Fibroblast of lung (primary cell): ENCODE results near the gene SLC6A20. TPM values are rescaled to one million over a fixed set of nuclear protein-coding genes. Genes with fewer than 3 reads are reported as not detected.

Source experiments
- DNase-seq, 2 donors: peaks; one replicate each; pipeline versions ENCODE4 v3.0.0 to v3.0.0-alpha.2; 2010; ENCODE audit warnings: low read depth in 2 of 2
- H2AFZ ChIP-seq: 2 replicates; pipeline ENCODE4 v1.5.1; 2012; ENCODE audit warnings: low read length, control low read depth, inconsistent platforms
- H3K27ac ChIP-seq: 2 replicates; pipeline ENCODE4 v1.5.1; 2011; ENCODE audit warnings: low read length, control low read depth; ENCODE audit not compliant: insufficient read depth
- H3K27me3 ChIP-seq: 2 replicates; pipeline ENCODE4 v1.5.1; 2011; ENCODE audit warnings: mild to moderate bottlenecking, low read length; ENCODE audit not compliant: control insufficient read depth, insufficient read depth
- H3K36me3 ChIP-seq: 2 replicates; pipeline ENCODE4 v1.5.1; 2011; ENCODE audit warnings: low read length; ENCODE audit not compliant: control insufficient read depth, insufficient read depth
- H3K4me1 ChIP-seq: 2 replicates; pipeline ENCODE4 v1.5.1; 2011; ENCODE audit warnings: low read length; ENCODE audit not compliant: control insufficient read depth, insufficient read depth; ENCODE audit errors: extremely low read depth
- H3K4me2 ChIP-seq: 2 replicates; pipeline ENCODE4 v1.5.1; 2011; ENCODE audit warnings: low read length, control low read depth; ENCODE audit not compliant: insufficient read depth; ENCODE audit errors: extremely low read depth
- H3K4me3 ChIP-seq, 4 experiments: fragments of 200-600 bp in 1 of 4; sonication (generic) in 1 of 4; replicated peaks in 1 of 4; 2 replicates each; pipeline ENCODE4 v1.5.1; 2011 to 2016; ENCODE audit warnings: low read length in 4 of 4, low read depth in 3 of 4, mild to moderate bottlenecking in 3 of 4, control low read depth in 2 of 4, inconsistent platforms in 1 of 4, mixed read lengths in 1 of 4; ENCODE audit not compliant: insufficient read depth in 1 of 4; ENCODE audit errors: control extremely low read depth in 1 of 4
- H3K79me2 ChIP-seq: 2 replicates; pipeline ENCODE4 v1.5.1; 2012; ENCODE audit warnings: mild to moderate bottlenecking, low read length, inconsistent platforms; ENCODE audit not compliant: control insufficient read depth, insufficient read depth
- H3K9ac ChIP-seq: 2 replicates; pipeline ENCODE4 v1.5.1; 2011; ENCODE audit warnings: mild to moderate bottlenecking, low read length, control low read depth; ENCODE audit not compliant: insufficient read depth
- H3K9me3 ChIP-seq: 2 replicates; pipeline ENCODE4 v1.5.1; 2012; ENCODE audit warnings: low read depth, low read length; ENCODE audit not compliant: control insufficient read depth, insufficient read depth
- H4K20me1 ChIP-seq: 2 replicates; pipeline ENCODE4 v1.5.1; 2011; ENCODE audit warnings: low read length; ENCODE audit not compliant: control insufficient read depth, insufficient read depth; ENCODE audit errors: extremely low read depth
- EZH2 ChIP-seq: IDR thresholded peaks from 2 replicates; pipeline ENCODE4 v1.5.1; 2012; ENCODE audit warnings: low read length, control low read depth, mild to moderate bottlenecking; ENCODE audit errors: missing control alignments
- polyA plus RNA-seq, 2 donors: library from polyadenylated mRNA; depleted of rRNA in 1 of 2; stranded (reverse) in 1 of 2; unstranded in 1 of 2; fragments of >200 nt; gene quantifications; 2 replicates each; pipeline ENCODE4 v1.2.1, GENCODE V29; 2011 to 2012; ENCODE audit warnings: missing spikeins in 1 of 2
- total RNA-seq: library from RNA; depleted of rRNA; stranded (reverse); fragments of >200 nt; gene quantifications from 2 replicates; pipeline ENCODE4 v1.2.1, GENCODE V29; 2014
- TF ChIP-seq, protein P1 (sequence below), 2 donors: IDR thresholded peaks in 1 of 2; conservative IDR thresholded peaks in 1 of 2; 1 replicate in 1 of 2; 2 replicates in 1 of 2; pipeline ENCODE4 v1.5.1; 2011 to 2012; ENCODE audit warnings: low read length in 2 of 2, control low read depth in 1 of 2, inconsistent platforms in 1 of 2, low read depth in 1 of 2, mild to moderate bottlenecking in 1 of 2

SLC6A20 gene
- total and polyA plus RNA-seq, 2 donors (not counting 1 experiment from before 2014, with no cell fraction given), result not detected

DNA sequence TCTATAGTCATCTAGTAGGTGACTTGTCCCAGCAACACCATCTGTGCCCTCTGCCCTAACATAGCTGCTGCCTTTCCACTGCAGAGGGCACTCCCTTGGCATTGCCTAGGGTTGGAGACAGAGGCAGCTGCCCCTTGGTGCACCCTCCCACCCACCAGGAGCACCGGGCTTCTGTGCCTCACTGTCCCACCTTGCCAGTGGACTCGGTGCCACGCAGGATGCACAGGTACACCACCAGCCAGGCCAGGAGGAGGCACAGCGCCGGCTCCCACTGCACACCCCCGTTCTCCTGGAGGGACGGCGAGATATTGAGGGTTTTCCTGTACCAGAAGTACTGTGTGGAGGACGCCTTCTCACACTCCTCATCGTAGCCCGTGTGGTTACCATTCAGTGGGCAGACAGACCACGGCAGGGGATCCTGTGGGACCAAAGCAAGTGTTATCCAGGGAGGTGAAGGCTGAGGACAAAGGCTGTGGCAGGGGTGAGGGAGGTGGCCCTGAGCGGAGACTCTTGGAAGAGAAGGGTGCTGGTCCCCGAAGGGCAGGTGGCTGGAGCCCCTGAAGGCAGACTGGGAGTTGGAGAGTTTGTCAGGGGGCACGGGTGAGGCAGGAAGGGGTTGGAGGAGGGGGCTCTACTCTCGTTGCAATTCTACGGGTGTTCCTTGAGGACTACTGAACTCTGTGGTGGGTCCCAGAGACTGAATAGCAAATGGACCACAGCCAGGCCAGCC is 20.6 kb downstream of the SLC6A20 start:
- Histone ChIP-seq H3K27me3 (peaks cover 32% of the 10 kb centered on the region), H3K79me2 (no peaks in the 10 kb centered on the region), H3K4me3 (no peak overlapping the region), H2AFZ (no peak overlapping the region), H3K4me1 (no peaks in the 10 kb centered on the region), H3K36me3 (no peaks in the 10 kb centered on the region), H3K27ac (no peak overlapping the region), H3K4me2 (no peak overlapping the region), H4K20me1 (no peaks in the 10 kb centered on the region), H3K9me3 (no peaks in the 10 kb centered on the region), H3K9ac (no peak overlapping the region)
- no peak for DNase-seq
- TF ChIP-seq, protein P1, sequence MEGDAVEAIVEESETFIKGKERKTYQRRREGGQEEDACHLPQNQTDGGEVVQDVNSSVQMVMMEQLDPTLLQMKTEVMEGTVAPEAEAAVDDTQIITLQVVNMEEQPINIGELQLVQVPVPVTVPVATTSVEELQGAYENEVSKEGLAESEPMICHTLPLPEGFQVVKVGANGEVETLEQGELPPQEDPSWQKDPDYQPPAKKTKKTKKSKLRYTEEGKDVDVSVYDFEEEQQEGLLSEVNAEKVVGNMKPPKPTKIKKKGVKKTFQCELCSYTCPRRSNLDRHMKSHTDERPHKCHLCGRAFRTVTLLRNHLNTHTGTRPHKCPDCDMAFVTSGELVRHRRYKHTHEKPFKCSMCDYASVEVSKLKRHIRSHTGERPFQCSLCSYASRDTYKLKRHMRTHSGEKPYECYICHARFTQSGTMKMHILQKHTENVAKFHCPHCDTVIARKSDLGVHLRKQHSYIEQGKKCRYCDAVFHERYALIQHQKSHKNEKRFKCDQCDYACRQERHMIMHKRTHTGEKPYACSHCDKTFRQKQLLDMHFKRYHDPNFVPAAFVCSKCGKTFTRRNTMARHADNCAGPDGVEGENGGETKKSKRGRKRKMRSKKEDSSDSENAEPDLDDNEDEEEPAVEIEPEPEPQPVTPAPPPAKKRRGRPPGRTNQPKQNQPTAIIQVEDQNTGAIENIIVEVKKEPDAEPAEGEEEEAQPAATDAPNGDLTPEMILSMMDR (conservative IDR thresholded peaks at IDR 0.05 in 1 of 2, IDR thresholded peaks at IDR 0.05 in 1 of 2; ENCODE audit: low read depth in 1 of 2, low read length in 2 of 2), result no peak
- no peak for TF ChIP-seq EZH2

DNA sequence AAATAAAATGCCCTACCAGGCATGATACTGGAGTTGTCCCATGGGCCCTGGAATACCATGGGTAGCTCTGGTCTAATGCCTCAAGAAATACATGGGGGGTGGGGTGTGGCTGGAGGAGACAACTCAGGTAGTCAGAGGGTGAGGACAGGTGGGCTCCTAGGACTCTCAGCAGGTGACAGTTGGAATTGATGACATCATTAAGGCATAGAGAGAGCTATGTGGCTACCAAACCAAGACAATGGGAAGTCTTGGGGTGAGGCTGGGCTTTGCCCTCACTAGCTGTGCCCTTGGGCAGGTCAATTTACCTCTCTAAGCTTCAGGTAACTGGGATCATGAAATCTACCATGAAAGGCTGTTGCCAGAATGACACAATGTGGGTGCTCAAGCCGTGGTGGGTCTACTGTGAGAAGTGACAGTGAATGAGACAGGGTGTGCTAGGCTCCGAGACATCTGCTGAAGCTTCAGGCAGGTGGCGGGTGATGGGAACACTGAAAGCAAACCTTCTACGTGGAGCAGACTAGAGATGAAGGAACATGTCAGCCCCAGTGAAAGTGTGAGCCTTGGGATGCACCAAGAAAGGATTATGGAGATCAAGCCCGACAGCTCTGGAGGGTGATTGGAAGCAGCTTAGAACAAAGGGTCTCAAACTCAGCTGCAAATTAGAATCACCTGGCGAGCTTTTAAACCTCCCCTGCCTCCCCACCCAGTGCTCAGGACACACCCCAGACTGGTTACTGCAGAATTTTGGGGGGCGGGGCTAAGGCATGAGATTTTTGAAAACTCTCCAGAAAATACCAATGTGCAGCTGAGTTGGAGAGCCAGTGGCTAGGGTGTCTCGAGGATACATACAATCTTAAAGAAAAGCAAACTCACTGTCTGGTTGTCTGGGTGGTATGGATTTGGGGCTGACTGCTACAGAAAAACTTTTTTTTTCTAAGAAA is 21.5 kb downstream of the SLC6A20 start:
- Histone ChIP-seq H3K27ac (no peak overlapping the region), H3K9me3 (no peaks in the 10 kb centered on the region)
- no peak for DNase-seq

More for the DNA sequence above, 21.5 kb downstream of the SLC6A20 start:
- H3K36me3 ChIP-seq, result no peaks in the 10 kb centered on the region
- H3K4me1 ChIP-seq, result no peaks in the 10 kb centered on the region
- no peak overlapping the region for H3K4me2 ChIP-seq
- H3K4me3 ChIP-seq, result no peak overlapping the region
- H4K20me1 ChIP-seq, result no peaks in the 10 kb centered on the region
- TF ChIP-seq EZH2, result no peak
- TF ChIP-seq, protein P1 (conservative IDR thresholded peaks at IDR 0.05 in 1 of 2, IDR thresholded peaks at IDR 0.05 in 1 of 2; ENCODE audit: low read depth in 1 of 2, low read length in 2 of 2), result no peak
- H3K9ac ChIP-seq, result no peak overlapping the region
- no peaks in the 10 kb centered on the region for H3K79me2 ChIP-seq
- H3K27me3 ChIP-seq, result peaks cover 35% of the 10 kb centered on the region
- no peak overlapping the region for H2AFZ ChIP-seq
